HepG2 (cell line): ENCODE data around the gene NOA1. TPM values are rescaled to one million over a fixed set of nuclear protein-coding genes. Genes with fewer than 3 reads are reported as not detected.

ENCODE experiments used
- ARHGAP35 ChIP-seq: sonication (generic); formaldehyde crosslinking; IDR thresholded peaks from 2 replicates; pipeline ENCODE4 v1.9.0; 2022; ENCODE audit warnings: mild to moderate bottlenecking, inconsistent platforms, moderate library complexity, missing genetic modification reagents, borderline replicate concordance
- DNMT1 ChIP-seq: sonication (generic); formaldehyde crosslinking; IDR thresholded peaks from 2 replicates; pipeline ENCODE4 v1.5.1; 2020; ENCODE audit warnings: mild to moderate bottlenecking, missing genetic modification reagents
- ELF4 ChIP-seq: sonication (generic); formaldehyde crosslinking; IDR thresholded peaks from 2 replicates; pipeline ENCODE4 v1.5.0; 2020; ENCODE audit warnings: missing genetic modification reagents, mild to moderate bottlenecking, moderate library complexity, borderline replicate concordance
- FUBP1 ChIP-seq: sonication (generic); formaldehyde crosslinking; IDR thresholded peaks from 2 replicates; pipeline ENCODE4 v1.5.1; 2020; ENCODE audit warnings: missing genetic modification reagents, mild to moderate bottlenecking, borderline replicate concordance
- IRX3 ChIP-seq: sonication (generic); formaldehyde crosslinking; IDR thresholded peaks from 2 replicates; pipeline ENCODE4 v1.8.1; 2023; ENCODE audit warnings: mild to moderate bottlenecking, low read depth, missing genetic modification reagents, borderline replicate concordance
- JUND ChIP-seq: sonication (generic); formaldehyde crosslinking; IDR thresholded peaks from 2 replicates; pipeline ENCODE4 v1.8.0; 2022; ENCODE audit warnings: mild to moderate bottlenecking, missing genetic modification reagents
- KDM1A ChIP-seq: IDR thresholded peaks from 2 replicates; pipeline ENCODE4 v1.6.1; 2016; ENCODE audit warnings: missing compliant biosample characterization
- KLF9 ChIP-seq: IDR thresholded peaks from 2 replicates; pipeline ENCODE4 v1.6.1; 2016; ENCODE audit warnings: low read depth
- MTF2 ChIP-seq: sonication (generic); formaldehyde crosslinking; IDR thresholded peaks from 2 replicates; pipeline ENCODE4 v1.5.0; 2020; ENCODE audit warnings: missing genetic modification reagents, borderline replicate concordance
- RBM22 ChIP-seq: fragments of 200-400 bp; formaldehyde crosslinking; optimal IDR thresholded peaks from 2 replicates; pipeline ENCODE3; 2017; ENCODE audit warnings: mild to moderate bottlenecking, low read length, moderate library complexity
- SUZ12 ChIP-seq: fragments of 150-350 bp; IDR thresholded peaks from 2 replicates; pipeline ENCODE4 v1.6.1; 2014; ENCODE audit warnings: low read depth, low read length
- ZNF230 ChIP-seq: sonication (generic); formaldehyde crosslinking; IDR thresholded peaks from 2 replicates; pipeline ENCODE4 v1.4.0; 2020; ENCODE audit warnings: mild to moderate bottlenecking, missing genetic modification reagents
- ZNF547 ChIP-seq: sonication (generic); formaldehyde crosslinking; IDR thresholded peaks from 2 replicates; pipeline ENCODE4 v1.5.1; 2020; ENCODE audit warnings: mild to moderate bottlenecking, missing genetic modification reagents
- ZNF589 ChIP-seq: sonication (generic); formaldehyde crosslinking; conservative IDR thresholded peaks from 2 replicates; pipeline ENCODE4 v1.8.0; 2022; ENCODE audit warnings: mild to moderate bottlenecking, moderate library complexity, missing genetic modification reagents
- ZNF780A ChIP-seq: sonication (generic); formaldehyde crosslinking; IDR thresholded peaks from 2 replicates; pipeline ENCODE4 v1.8.0; 2022; ENCODE audit warnings: mild to moderate bottlenecking, missing genetic modification reagents, moderate library complexity
- ZNF781 ChIP-seq: sonication (generic); formaldehyde crosslinking; IDR thresholded peaks from 2 replicates; pipeline ENCODE4 v1.5.1; 2020; ENCODE audit warnings: borderline replicate concordance, mild to moderate bottlenecking, missing genetic modification reagents; ENCODE audit errors: not compliant biosample characterization
- ZSCAN5A ChIP-seq: sonication (generic); formaldehyde crosslinking; IDR thresholded peaks from 2 replicates; pipeline ENCODE4 v1.8.0; 2022; ENCODE audit warnings: mild to moderate bottlenecking, missing genetic modification reagents, borderline replicate concordance
- polyA plus RNA-seq, 8 experiments: library from polyadenylated mRNA; depleted of rRNA in 3 of 8; stranded (reverse) in 7 of 8; unstranded in 1 of 8; fragments of >200 nt; fragmentation: Illumina TruSeq in 4 of 8; extraction: Trizol in 4 of 8; gene quantifications; 2 replicates each; pipeline versions ENCODE4 v1.2.1 to v1.2.3, GENCODE V29; 2011 to 2016; ENCODE audit warnings: low read depth in 4 of 8, missing spikeins in 1 of 8, mixed read lengths in 1 of 8; ENCODE audit not compliant: insufficient read depth in 1 of 8
- total RNA-seq, 5 experiments: library from RNA; depleted of rRNA; stranded (reverse); fragments of >200 nt; fragmentation: Illumina TruSeq; extraction: Trizol; gene quantifications; 2 replicates each; pipeline ENCODE4 v1.2.3, GENCODE V29; 2016; ENCODE audit warnings: low read depth in 1 of 5
- TF ChIP-seq, protein P1 (sequence below): sonication (generic); formaldehyde crosslinking; IDR thresholded peaks from 2 replicates; pipeline ENCODE4 v1.4.0; 2020; ENCODE audit warnings: missing genetic modification reagents
- TF ChIP-seq, protein P2 (sequence below): sonication (generic); formaldehyde crosslinking; IDR thresholded peaks from 2 replicates; pipeline ENCODE4 v1.5.1; 2020; ENCODE audit warnings: missing genetic modification reagents, mild to moderate bottlenecking, borderline replicate concordance

The NOA1 gene
- total and polyA plus RNA-seq, 2 of the 13 experiments (the other 11 are each of a cell fraction or from before 2014, with no cell fraction given): 17.3 to 19.0 TPM

DNA sequence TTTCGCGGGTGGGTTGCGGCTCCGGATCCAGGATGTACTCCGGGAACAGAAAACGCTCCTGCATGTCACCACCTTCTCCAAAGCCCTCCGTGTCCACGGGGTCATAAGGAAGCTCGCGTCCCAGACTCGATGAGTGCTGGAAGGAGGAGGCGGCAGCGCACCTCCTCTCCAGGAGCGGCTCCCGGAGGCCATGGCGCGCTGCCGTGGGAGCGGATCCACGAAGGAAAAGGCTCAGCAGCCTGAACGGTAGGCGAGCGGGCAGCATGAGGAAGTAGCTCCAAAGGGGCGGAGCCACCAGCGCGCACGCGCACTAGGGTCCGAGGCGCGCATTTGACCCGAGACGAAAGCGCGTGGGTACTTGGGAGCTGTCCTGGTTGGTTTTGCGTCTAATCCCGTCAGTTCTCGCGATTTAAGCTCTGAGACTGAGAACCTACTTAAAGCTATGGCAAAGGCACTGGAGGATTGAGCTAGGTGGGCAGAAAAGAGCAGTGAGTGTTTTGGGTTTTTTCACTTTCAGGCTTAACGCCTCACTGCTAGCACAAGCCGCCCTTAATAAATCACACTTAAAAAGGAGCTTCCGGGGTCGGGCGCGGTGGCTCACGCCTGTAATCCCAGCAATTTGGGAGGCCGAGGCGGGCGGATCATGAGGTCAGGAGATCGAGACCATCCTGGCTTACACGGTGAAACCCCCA lies at the start of gene NOA1 (continued):
- TF ChIP-seq, protein P1, sequence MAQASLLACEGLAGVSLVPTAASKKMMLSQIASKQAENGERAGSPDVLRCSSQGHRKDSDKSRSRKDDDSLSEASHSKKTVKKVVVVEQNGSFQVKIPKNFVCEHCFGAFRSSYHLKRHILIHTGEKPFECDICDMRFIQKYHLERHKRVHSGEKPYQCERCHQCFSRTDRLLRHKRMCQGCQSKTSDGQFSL (CRISPR knock-in tag): peak; percentile 54; the same call in 1 of the 2 replicates
- TF ChIP-seq IRX3 (CRISPR knock-in tag) (no peak), ZNF780A (CRISPR knock-in tag) (0 out of 2 replicates have a peak, but pooled peaks have one; percentile 61), SUZ12 (no peak), DNMT1 (CRISPR knock-in tag) (no peak), ZNF781 (CRISPR knock-in tag) (no peak), ARHGAP35 (CRISPR knock-in tag) (0 out of 2 replicates have a peak, but pooled peaks have one; percentile 69), KLF9 (CRISPR knock-in tag) (no peak), ZNF589 (CRISPR knock-in tag) (no peak), ZSCAN5A (CRISPR knock-in tag) (no peak), ZNF547 (CRISPR knock-in tag) (peak; percentile 21; the same call in 1 of the 2 replicates), RBM22 (no peak), FUBP1 (no peak), ELF4 (peak; percentile 53; the same call in 1 of the 2 replicates), MTF2 (CRISPR knock-in tag) (0 out of 2 replicates have a peak, but pooled peaks have one; percentile 68), KDM1A (CRISPR knock-in tag) (no peak), JUND (CRISPR knock-in tag) (no peak), ZNF230 (no peak)
- TF ChIP-seq, protein P2, sequence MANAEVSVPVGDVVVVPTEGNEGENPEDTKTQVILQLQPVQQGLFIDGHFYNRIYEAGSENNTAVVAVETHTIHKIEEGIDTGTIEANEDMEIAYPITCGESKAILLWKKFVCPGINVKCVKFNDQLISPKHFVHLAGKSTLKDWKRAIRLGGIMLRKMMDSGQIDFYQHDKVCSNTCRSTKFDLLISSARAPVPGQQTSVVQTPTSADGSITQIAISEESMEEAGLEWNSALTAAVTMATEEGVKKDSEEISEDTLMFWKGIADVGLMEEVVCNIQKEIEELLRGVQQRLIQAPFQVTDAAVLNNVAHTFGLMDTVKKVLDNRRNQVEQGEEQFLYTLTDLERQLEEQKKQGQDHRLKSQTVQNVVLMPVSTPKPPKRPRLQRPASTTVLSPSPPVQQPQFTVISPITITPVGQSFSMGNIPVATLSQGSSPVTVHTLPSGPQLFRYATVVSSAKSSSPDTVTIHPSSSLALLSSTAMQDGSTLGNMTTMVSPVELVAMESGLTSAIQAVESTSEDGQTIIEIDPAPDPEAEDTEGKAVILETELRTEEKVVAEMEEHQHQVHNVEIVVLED: peak; percentile 52; the same call in 1 of the 2 replicates
